GM19025 (cell line): ENCODE measurements around the gene ME3.

ENCODE experiments used
- ATAC-seq: cut with Tn5 transposase; IDR thresholded peaks from one replicate; pipeline ENCODE4 v1.9.1; 2021; ENCODE audit warnings: mild to moderate bottlenecking, low read depth, moderate library complexity; ENCODE audit not compliant: unreplicated experiment

The ME3 gene

DNA sequence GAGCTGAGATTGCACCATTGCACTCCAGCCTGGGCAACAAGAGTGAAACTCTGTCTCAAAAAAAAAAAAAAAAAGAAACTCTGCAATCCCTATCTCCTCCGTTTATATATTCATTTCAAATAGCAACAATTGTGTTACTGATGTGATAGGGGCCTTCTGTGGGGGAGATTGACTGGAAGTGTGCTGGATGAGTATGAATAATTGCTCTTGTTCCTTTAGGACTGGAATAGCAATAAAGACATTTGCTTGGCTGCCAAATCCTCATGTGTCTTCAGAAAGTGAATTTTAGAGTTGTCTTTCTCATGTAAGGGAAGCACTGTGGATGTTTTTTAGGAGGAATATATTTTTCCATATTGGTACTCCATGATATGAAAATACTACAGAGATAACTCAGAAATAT lies 21.1 kb upstream of the ME3 start:
- no peak for ATAC-seq

DNA sequence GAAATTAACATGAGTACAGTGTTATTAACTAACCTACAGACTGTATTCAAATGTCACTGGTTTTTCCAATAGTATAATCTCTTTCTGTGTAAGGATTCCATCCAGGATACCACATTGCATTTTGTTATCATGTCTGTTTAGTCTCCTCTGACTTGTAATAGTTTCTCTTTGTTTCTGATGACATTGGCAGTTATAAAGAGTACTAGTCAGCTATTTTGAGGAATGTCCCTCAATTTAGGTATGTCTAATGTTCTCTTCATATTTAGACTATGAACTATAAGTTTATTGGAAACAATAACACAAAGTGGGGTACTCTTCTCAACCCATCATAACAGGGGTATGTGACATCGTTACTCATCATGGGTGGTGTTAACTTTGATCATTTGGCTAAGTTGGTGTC lies 20.3 kb upstream of the ME3 start:
- ATAC-seq: no peak

GRCh38 chr11:86692317-86692716 lies 19.9 kb upstream of the ME3 start:
- ATAC-seq: no peak

- ATAC-seq: peak; percentile 58
Observed at GRCh38 chr11:86688398-86689179, 16.2 kb upstream of the ME3 start.

GRCh38 chr11:86687185-86687778 lies 14.9 kb upstream of the ME3 start:
- ATAC-seq: no peak

DNA sequence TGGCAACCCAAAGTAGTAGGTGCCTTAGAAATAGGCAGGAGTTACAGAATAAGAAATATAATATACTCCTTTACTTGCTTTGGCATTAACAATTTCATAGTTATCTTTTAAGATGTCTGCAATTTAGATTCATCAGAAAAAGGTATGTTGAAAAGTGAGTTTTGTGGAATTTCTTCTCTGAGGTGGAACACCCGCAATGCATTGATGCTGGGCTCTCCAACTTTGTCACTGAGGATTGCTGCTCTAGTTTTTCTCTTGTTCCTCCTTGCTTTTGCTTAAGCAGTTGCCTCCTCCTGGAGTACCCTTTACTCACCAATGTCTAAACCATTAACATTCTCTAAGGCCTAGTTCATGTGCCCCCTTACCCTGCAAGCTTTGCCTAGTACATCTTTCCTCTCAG lies 14.1 kb upstream of the ME3 start:
- no peak for ATAC-seq

DNA sequence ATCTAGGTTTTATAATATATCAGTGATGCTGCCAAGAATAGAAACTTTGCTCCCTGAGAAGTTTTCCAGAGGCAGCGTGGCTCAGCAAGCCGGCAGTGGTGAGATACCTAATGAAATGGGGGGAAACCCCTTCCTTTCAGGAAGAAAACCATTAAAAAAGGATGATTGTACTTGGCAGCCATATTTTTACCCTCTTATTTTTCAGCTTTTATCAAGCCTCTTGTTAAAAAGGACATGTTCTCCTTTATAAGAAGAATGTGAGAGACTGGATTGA lies 9.0 kb upstream of the ME3 start:
- no peak for ATAC-seq

- ATAC-seq: no peak
Observed at GRCh38 chr11:86680716-86681482, 8.5 kb upstream of the ME3 start.

DNA sequence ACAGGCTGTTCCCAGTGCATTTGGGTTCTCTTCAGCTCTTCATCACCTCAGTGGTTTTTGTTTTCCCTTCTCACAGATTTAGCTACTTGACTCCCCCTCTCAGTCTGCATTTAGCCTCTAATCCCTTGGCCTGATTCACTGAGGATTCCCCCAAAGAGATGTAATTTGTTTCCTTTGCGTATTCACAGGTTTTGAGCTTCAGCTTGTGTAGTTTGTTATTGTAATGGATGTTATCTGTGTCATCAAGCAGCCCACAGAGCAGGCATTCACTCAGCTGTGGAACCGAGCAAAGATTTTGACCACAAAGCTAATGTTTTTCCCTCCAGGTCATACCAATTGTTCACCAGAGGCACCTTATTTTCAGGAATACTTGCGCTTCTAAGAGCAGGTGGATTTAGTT lies 6.4 kb upstream of the ME3 start:
- no peak for ATAC-seq

- no peak for ATAC-seq
Observed at GRCh38 chr11:86678296-86678695, 5.9 kb upstream of the ME3 start.

GRCh38 chr11:86676533-86677154 lies 4.2 kb upstream of the ME3 start:
- ATAC-seq: no peak

- no peak for ATAC-seq
Observed at GRCh38 chr11:86676010-86676409, 3.6 kb upstream of the ME3 start.

DNA sequence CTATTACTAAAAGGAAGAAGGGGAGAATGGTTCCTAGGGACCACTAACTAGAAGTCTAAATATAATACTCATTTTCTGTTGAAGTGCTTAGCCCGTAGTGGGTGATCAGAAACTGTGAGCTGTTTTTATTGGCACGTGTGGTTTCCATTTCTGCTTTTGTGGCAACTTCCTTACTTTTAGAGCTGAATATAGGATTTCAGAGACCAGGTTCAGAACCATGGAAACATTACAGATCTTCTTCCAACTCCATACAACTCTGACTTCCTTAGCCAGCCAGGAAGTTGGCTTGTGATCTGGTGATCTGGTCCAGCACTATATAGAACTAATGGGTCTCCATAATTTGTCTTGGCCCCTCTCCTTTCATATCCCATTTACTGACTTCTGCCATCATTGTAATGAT lies 2.6 kb upstream of the ME3 start:
- no peak for ATAC-seq

DNA sequence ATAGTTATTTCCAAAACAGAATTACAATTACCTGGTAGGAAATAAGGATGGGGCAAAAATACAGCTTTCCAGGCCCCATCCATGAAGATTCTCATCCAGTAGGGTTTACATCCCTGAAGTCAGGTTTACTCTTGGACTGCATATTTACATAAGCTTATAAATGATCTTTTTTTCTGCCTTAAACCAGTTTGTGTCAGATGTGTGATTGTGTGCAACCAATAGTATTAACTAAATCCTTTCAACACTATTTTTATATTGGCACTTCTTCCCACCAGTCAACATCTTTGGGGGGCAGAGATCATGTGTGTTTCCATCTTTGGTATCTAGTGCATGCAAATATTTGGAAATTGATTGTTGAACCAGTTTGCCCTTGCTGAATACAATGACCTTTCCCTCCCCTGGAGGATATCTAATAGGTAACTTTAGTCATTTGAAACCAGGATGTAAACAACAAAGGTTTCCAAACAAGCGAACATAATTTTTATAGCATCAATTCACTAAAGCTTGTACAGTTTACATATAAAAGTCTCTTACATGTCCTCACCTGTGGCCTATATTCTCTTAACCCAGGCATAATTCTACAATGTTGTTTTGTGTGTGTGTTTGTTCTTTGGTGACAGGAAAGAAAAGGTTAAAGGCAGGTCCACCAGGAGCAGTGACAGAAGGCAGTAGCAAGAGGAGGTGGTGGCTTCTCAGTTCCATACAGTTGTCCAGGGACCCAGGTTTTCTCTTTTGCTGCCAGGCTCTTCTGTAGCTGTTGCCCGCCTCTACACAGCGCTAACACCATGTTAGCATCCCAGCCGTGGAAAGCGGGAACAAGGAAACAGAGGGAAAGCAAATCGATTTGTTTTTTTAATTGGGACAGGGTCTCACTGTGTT lies 1.7 kb upstream of the ME3 start:
- ATAC-seq: no peak

- ATAC-seq: no peak
Observed at GRCh38 chr11:86673055-86673843, 833 bp upstream of the ME3 start.

- no peak for ATAC-seq
Observed at GRCh38 chr11:86671531-86672006, 847 bp downstream of the ME3 start.

- ATAC-seq: no peak
Observed at GRCh38 chr11:86670911-86671310, 1.5 kb downstream of the ME3 start.

- ATAC-seq: no peak
Observed at GRCh38 chr11:86670181-86670580, 2.2 kb downstream of the ME3 start.

GRCh38 chr11:86669424-86669823 lies 3.0 kb downstream of the ME3 start:
- no peak for ATAC-seq

DNA sequence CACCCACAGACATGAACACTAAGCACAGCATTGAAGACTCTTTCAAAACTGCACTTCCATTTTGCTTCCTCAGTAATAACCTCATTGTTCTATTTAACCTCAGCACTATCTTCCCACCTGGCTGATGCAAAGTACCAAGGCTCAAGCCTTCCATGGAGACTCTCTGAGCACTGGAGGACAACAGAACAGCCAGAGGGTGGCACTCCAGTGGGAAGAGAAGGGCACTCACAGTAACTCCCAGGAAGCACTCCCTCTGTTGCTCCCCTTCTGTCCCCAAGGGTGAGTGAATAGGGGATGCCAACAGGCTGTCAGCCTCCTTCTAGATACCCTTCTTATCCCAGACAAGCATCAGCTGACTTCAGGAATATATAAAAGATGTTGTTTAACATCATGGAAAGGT lies 3.5 kb downstream of the ME3 start:
- no peak for ATAC-seq
